Measurements from ENCODE around the gene FKTN. TPM values are rescaled to one million over a fixed set of nuclear protein-coding genes. Genes with fewer than 3 reads are reported as not detected.

The FKTN gene
- total and polyA plus RNA-seq, 9 of the 15 experiments (the other 6 are each of a cell fraction or from before 2014, with no cell fraction given): 5.4 to 16.3 (median 10.4) TPM

DNA sequence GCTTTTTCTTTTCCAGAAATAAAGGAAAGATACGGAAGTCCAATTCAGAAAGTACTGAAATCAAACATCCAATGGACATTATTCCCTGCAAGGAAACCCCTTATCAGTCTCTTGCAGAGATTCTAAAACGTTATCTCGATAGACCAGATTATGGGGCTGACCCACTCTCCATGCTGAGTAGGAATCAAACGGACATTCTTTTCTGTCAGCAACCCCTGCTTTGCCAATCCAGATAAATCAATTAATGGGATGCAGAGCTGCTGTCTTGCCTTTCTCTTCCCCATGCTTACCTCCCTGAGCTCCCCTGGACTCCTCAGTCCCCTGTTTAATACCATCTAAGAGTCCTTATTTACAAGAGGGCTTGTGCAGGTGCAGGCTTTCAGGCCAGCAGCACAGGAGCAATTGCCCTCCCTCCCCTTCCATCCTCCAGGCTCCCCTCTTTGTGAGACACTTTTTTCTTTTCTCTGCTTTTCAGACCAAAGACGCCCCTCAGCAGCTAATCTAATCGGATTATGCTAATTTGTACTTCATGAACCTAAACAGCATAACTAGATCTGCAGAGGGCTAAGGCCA, 118.5 kb downstream of the FKTN start (continued):
- TF ChIP-seq CXXC5 (CRISPR knock-in tag; IDR thresholded peaks at IDR 0.05): peak; percentile 44; the same call in 1 of the 2 replicates
- TF ChIP-seq CBFA2T3 (IDR thresholded peaks at IDR 0.05): peak; percentile 92
- TF ChIP-seq LCOR (CRISPR knock-in tag; IDR thresholded peaks at IDR 0.05): no peak
- TF ChIP-seq HDAC1 (IDR thresholded peaks at IDR 0.05): peak in 1 of 2 experiments; percentile 71; a peak in 2 of 4 replicates
- TF ChIP-seq RAD21 (CRISPR knock-in tag; conservative IDR thresholded peaks at IDR 0.05 in 1 of 2, IDR thresholded peaks at IDR 0.05 in 1 of 2): no peak
- TF ChIP-seq TGIF2 (CRISPR knock-in tag; IDR thresholded peaks at IDR 0.05): no peak
- TF ChIP-seq, protein P1, sequence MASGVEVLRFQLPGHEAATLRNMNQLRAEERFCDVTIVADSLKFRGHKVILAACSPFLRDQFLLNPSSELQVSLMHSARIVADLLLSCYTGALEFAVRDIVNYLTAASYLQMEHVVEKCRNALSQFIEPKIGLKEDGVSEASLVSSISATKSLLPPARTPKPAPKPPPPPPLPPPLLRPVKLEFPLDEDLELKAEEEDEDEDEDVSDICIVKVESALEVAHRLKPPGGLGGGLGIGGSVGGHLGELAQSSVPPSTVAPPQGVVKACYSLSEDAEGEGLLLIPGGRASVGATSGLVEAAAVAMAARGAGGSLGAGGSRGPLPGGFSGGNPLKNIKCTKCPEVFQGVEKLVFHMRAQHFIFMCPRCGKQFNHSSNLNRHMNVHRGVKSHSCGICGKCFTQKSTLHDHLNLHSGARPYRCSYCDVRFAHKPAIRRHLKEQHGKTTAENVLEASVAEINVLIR (CRISPR knock-in tag; IDR thresholded peaks at IDR 0.05): no peak
- no peak for TF ChIP-seq CBX5 (IDR thresholded peaks at IDR 0.05; ENCODE audit: borderline replicate concordance, low read depth)
- peak; percentile 29 to 32; a peak in 2 of 4 replicates for TF ChIP-seq MAZ (CRISPR knock-in tag; conservative IDR thresholded peaks at IDR 0.05 in 1 of 2, IDR thresholded peaks at IDR 0.05 in 1 of 2)
- TF ChIP-seq, protein P2, sequence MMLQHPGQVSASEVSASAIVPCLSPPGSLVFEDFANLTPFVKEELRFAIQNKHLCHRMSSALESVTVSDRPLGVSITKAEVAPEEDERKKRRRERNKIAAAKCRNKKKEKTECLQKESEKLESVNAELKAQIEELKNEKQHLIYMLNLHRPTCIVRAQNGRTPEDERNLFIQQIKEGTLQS (IDR thresholded peaks at IDR 0.05): 0 out of 2 replicates have a peak, but pooled peaks have one; percentile 19
- TF ChIP-seq, protein P2 (CRISPR knock-in tag; conservative IDR thresholded peaks at IDR 0.05): no peak
- TF ChIP-seq U2AF1 (optimal IDR thresholded peaks at IDR 0.05; ENCODE audit: low read depth, low read length): no peak
- no peak for TF ChIP-seq SAFB2 (IDR thresholded peaks at IDR 0.05; ENCODE audit: borderline replicate concordance, low read depth, low read length, severe bottlenecking)
- TF ChIP-seq MIER1 (IDR thresholded peaks at IDR 0.05; ENCODE audit: low read depth): no peak
- peak; percentile 96 for TF ChIP-seq TEAD4 (IDR thresholded peaks at IDR 0.05; ENCODE audit: low read length)
- no peak for TF ChIP-seq TEAD4 (CRISPR knock-in tag; IDR thresholded peaks at IDR 0.05; ENCODE audit: borderline replicate concordance)
- TF ChIP-seq, protein P3, sequence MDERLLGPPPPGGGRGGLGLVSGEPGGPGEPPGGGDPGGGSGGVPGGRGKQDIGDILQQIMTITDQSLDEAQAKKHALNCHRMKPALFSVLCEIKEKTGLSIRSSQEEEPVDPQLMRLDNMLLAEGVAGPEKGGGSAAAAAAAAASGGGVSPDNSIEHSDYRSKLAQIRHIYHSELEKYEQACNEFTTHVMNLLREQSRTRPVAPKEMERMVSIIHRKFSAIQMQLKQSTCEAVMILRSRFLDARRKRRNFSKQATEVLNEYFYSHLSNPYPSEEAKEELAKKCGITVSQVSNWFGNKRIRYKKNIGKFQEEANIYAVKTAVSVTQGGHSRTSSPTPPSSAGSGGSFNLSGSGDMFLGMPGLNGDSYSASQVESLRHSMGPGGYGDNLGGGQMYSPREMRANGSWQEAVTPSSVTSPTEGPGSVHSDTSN (CRISPR knock-in tag; IDR thresholded peaks at IDR 0.05; ENCODE audit: low read depth): no peak
- TF ChIP-seq, protein P3 (tag; conservative IDR thresholded peaks at IDR 0.05; ENCODE audit: low read depth): peak; percentile 83
- no peak for TF ChIP-seq NFYB (IDR thresholded peaks at IDR 0.05; ENCODE audit: extremely low read depth, insufficient read length)
- no peak for TF ChIP-seq PHF20 (IDR thresholded peaks at IDR 0.05; ENCODE audit: partially characterized antibody)
- TF ChIP-seq PML (IDR thresholded peaks at IDR 0.05; ENCODE audit: low read length): peak; percentile 93
- TF ChIP-seq ZNF79 (CRISPR knock-in tag; IDR thresholded peaks at IDR 0.05; ENCODE audit: low read depth): no peak
- no peak for TF ChIP-seq RFX5 (IDR thresholded peaks at IDR 0.05; ENCODE audit: low read depth, low read length)
- TF ChIP-seq SMARCC2 (IDR thresholded peaks at IDR 0.05; ENCODE audit: low read depth): peak; percentile 85
- TF ChIP-seq FOXM1 (IDR thresholded peaks at IDR 0.05; ENCODE audit: low read depth): peak; percentile 88
- no peak for TF ChIP-seq FOXM1 (CRISPR knock-in tag; IDR thresholded peaks at IDR 0.05; ENCODE audit: low read depth)
